ENCODE data around the gene EXOC3.

EXOC3 gene

DNA sequence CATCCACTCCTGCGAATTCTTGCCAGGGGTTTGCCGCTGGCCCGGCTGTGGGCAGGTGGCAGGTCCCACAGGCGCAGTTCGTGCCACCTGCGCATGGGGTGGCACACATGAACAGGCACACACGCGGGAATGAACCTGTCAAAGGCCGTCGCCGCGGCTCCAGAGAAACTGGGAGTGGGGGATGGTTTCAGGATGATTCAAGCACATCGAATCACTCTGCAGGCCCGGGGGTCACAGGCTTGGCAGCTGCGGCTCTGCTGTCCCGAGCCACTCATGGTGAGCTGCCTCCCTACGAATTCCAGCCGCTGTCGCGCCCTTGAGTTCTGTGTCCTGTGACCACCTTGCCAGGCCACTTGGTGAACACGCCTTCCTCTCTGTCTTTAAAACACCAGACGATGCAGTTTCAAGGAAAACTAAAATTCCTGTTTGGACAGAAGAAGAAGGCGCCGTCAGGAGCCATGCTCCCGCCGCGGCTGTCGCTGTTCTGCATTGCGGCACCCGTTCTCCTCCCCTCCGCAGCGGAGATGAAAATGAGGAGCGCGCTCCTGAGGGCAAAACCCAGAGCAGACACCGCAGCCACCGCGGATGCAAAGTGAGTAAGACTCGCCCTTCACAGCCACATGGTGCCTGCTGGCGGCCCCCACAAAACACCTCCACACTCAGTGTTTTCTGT is 15.4 kb upstream of the EXOC3 start:
- DNase-seq: no peak

DNA sequence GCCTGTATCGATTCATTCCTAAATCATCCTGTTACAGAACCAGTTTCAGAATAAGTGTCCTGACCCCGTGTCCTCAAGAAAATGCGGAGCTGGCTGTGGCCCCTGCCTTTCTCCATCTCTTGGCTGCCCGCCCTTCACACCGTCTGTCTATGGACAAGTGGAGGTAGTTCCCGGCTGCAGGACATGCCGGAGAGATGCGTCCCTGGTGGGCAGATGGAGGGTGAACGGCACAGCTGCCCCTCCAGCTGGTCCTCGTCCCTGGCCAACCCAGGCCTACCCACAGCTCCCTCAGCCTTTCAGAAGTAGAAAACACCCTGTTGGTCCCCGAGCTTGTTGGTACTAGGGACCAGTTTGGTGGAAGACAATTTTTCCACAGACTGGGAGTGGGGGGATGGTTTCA is 14.8 kb upstream of the EXOC3 start:
- DNase-seq: no peak

DNA sequence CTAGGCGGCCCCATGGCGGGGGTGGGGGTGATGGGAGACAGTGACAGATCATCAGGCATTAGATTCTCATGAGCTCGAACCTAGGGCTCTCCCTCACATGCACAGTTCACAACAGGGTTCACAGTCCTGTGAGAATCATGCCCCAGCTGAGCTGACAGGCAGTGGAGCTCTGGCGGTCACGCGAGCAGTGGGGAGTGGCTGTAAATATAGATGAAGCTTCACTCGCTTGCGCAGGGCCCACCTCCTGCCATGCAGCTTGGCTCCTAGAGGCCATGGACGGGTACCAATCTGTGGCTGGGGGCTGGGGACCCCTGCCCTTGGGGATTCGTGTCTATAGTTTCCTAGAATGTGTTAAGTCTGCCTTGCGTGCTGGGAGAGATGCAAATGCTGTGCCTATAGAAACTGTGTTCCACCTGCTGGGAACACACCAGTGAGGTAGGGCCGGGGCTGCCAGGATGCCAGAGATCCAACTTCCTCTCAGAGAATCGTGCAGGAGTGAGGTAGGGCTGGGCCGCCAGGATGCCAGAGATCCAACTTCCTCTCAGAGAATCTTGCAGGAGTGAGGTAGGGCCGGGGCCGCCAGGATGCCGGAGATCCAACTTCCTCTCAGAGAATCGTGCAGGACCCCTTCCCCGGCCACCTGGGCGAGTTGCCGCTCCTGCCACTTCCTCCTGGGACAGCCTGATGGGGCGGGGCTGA is 14.1 kb upstream of the EXOC3 start:
- DNase-seq: no peak

DNA sequence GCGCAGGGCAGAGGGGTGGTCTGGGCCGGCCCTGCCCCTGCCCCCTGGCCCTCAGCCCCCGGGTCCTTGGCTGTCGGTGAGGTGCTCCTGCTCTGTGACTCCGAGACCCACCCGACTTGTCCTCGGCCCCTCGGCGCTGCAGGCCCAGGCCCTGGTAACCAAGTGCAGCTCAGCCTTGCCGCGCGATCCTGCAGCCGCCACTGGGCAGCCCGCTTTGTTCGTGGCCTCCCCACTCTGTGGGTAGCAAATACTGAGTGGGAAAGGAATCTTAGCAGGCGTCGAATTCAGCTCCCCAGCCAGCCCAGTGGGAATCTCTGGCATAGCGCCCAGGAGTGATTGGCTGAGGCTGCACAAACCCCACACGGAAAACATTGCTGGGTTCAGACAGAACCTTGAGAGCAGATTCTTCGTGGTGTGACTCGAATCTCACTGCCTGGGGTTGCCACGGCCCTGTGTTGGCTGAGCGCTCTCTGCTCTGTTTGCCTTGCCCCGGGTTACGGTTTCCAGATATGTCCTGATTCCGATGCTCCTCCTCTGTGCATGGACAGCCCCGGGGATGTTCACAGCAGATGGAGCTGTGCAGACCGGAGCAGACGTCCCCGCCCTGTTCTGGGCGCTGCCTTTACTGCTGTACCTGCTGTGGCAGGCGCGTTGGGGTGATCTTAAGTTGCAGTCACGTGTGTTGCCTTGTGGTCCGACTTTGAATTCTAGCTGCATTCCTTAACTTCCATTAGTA is 13.4 kb upstream of the EXOC3 start:
- DNase-seq: no peak

DNA sequence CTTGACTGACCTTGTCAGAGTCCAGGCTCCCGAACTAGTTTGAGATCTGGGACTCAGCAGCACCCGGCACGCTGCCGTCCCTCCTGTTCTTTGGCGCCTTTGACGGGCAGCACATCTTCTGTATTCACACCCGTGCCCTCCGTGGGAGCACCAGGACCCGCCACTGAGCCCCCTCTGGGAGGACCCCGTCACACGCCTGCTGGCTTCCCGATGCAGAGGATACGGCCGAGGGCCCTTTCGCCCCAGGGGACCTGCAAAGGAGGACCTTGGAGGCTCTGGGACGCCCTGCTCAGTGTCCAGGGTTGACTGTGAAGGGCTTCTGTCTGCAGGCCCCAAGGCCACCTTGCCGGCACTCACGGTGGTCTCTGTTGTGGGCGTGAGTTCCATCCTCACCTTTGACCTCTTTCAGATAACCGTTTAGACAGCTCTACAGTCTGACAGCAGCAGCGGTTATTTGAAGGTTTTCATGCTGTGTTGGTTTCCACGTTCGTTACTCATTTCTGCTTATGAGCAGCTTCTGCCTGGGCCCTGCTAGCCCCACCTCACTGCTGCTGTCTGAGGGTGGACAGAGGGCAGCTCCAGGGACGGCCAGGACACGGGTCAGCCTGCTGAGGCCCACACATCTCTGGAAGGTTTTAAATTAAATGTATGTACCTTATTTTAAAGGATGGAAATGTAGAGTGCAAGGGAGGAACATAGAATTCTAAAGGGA is 12.6 kb upstream of the EXOC3 start:
- DNase-seq: no peak

DNA sequence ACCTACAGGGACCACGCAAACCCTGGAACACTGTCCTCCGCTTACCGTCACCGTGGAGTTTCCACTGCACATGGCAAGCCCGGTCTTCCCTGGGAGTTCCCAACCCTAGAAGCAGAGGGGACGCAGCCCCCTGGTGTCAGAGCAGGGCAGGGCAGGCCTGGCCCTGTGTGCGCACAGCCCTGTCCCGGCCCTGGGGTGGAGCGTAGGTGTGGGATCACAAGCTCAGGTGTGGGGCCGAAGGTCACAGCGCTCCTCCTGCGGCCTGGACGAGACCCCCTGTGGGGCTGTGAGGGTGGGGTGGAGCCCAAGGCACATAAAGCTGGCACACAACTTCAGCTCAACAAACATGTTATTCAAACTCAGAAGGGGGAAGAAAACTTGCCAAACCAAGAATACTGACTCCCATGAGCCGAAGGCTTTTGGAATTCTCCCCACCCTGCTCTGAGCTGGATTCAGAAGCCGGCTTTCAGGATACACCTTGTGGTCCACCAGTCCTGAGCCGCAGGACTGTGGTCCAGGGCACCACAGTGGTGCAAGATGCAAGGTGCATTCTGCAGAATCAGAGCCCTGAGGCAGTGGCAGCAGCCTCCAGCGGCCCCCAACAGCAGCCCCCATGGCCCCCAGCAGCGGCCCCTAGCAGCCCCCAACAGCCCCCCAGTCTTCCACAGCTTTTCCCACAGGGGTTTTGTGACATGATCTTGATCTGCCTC is 11.8 kb upstream of the EXOC3 start:
- DNase-seq: peak; percentile 71

DNA sequence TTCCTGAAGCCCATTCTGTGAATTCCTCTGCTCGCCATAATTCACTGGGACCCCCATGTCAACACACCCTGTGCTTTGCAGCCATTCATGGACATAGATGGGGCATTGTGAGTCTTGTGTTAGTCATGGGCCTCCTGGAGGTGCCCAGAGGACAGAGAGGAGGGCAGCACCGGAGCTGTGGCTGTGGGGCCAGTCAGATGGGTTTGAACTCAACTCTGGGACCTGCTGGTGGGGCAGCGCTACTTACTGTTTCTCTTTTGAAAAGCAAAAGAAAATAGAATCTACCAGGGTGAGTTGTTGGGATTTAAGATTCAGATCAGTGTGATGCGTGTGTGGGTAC is 11.3 kb upstream of the EXOC3 start:
- DNase-seq: no peak

DNA sequence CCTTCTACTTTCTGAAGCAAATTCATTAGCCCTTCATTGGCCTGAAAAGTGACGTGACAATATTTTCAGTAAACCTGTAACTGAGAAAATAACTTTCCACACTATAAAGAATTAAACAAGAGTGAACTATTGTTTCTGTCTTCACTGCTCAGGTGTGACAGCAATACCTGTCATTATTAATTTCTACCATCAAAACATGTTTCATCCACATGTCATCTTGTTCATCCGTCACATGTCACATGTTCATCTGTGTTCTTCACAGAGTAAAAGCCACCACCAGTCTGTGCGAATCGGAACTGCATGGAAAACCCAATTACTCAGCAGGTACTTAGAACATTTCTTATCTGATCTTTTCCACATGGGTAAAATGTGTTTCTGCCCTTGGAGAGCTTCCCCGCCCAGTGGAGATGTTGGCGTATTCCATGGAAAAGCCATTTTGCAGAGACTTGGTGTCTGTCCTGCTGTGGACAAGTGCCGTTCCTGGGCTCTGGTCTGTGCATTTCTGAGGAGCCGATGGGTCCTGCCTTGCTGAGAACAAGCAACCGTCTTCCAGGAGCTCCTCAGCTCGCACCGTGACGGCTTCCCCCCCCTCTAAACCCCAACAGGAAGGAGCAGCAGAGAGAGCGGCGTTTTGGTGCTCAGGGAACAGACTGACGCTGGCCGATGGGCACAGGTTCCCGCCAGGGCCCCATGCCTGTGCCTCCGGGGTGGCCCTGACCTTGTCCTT is 10.6 kb upstream of the EXOC3 start:
- no peak for DNase-seq

DNA sequence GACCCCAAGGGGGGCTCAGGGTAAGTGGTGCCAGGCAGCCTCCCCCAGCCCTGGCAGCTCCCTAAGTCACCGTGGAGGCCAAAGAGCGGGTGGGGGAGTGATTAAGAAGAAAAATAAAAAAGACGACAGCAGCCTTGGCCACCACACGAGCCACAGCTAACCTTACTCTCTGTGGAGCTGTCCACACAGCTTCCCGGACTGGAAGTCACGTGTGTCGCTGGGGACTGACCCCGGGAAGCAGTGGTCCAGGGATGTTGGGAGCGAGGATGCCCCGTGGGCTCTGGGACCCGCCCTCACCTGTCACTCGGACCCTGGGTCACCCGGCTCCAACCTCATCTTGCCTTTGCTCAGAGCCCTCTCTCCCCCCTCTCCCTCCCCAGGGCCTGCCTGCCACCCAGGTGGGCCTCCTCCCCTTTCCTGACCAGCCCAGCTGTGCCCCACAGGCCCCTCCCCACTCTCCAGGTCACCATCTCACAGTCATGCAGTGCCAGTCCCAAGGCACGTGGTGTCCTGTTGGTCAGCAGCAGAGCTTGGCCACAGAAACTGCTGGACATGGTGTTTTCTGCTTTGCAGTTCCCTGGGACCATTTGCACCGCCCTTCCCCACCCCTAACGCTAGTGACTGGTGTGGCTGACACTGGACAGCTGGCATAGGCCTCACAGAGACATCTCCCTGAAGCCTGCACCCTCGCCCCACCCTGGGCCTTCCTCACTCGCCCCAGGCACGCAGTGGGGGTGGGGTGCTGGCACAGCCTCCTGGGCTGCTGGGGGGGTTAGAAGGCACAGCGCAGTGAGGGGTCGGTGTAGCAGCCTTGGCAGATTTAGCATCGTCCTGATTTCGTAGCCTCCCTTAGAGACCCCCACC is 9.8 kb upstream of the EXOC3 start:
- no peak for DNase-seq

DNA sequence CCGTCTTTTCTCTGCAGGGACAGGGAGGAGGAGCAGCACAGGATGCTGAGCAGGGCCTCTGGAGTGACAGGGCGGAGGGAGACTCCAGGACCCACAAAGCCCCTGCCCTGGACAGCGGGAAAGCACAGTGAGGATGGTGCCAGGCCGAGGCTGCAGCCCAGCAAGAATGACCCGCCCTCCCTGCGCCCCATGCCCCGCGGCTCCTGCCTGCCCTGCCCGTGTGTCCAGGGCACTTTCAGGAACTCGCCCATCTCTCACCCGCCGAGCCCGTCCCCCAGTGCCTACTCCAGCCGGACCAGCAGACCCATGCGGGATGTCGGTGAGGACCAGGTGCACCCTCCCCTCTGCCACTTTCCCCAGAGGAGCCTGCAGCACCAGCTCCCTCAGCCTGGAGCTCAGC is 9.1 kb upstream of the EXOC3 start:
- no peak for DNase-seq

DNA sequence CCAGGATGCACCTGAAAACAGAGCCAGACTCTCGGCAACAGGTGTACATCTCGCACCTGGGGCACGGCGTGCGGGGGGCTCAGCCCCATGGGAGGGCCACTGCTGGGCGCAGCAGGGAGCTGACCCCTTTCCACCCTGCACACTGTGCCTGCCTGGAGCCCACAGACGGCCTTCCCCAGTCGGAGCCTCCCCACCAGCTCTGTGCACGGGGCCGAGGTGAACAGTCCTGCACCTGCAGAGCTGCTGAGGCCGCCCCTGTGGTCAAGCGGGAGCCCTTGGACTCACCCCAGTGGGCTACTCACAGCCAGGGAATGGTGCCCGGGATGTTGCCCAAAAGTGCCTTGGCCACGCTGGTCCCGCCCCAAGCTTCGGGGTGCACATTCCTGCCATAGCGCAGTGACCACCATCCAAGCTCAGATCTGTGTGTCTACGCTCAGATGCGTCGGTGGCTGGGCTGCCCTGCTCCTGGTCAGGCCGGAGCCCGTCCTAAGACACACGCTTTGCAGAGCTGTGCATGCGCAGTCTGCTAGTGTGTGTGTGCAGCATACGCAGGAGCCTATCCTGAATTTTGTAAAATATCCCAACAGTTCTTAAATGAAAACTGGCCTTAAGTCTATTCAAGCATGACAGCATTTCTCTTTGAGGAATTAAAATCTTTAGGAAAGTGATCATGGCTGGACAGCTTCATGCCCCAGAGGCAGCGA is 8.4 kb upstream of the EXOC3 start:
- no peak for DNase-seq

DNA sequence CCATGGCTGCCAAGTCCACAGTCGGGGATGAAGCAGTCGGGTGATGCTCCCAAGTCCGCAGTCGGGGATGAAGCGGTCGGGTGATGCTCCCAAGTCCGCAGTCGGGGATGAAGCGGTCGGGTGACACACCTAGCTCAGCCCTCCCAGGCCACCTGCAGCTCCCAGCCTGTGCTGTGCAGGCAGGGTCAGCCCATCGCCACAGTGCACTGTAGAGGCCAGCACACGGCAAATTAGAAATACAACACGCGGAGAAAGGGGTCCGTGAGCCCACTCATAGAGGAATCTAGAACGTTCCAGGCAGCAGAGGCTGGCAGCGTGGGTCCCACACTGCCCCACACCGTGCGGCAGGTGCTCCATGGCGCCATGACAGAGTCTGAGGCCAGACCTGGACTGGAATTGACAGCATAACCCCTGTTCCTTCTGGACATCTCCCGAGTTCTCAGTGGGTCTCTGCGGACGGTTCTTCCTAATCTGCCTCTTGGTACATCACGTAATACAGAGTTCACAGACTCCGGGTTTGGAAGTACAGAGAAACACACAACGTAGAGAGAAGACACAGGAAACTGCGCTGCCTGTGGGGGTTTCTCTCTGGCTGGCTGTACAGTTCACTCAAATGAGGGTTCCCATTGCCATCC is 7.7 kb upstream of the EXOC3 start:
- DNase-seq: no peak

DNA sequence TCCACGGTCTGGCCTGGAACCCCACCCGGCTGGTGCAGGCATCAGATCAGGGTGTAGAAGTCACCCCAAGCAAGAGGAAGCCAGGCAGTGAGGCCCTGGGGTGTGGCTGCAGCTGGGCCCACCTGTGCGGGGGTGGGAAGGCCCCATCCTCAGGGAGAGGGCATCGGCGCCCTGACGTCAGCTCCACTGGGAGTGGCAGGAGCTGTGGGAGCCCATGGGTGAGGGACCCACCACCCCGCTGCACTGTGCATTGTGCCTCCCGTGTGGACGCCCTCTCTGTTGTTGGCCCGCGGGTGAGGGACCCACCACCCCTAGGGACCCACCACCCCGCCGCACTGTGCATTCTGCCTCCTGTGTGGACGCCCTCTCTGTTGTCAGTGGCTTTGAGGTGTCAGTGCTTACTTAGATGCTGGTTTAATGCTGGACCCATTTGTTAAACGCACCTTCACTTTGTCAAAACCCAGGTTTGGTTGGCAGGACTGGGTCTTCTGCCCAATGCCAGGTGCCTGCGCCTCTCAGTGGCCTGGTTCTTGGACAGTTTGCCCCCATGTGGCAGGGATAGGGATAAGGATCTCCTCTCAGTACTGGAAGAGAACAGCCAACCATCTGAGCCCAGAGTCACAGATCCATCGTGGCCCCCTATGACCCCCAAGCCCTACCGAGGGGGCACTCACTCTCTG is 6.9 kb upstream of the EXOC3 start:
- no peak for DNase-seq

DNA sequence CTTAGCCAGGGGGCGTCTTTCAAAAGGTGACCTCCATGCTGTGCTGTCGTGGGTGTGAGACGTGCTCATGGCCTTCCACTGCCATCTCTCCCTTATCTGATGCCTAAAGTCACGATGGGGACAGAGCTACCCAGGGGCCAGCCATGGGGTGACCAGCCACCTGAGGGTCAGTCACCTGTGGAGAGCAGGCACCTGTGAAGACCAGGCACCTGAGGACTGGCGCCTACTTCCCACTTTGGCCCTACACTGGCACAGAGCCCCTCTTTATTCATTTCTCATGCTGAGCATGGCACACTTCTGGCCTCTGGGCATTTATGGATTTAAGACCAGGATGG is 6.4 kb upstream of the EXOC3 start:
- no peak for DNase-seq

DNA sequence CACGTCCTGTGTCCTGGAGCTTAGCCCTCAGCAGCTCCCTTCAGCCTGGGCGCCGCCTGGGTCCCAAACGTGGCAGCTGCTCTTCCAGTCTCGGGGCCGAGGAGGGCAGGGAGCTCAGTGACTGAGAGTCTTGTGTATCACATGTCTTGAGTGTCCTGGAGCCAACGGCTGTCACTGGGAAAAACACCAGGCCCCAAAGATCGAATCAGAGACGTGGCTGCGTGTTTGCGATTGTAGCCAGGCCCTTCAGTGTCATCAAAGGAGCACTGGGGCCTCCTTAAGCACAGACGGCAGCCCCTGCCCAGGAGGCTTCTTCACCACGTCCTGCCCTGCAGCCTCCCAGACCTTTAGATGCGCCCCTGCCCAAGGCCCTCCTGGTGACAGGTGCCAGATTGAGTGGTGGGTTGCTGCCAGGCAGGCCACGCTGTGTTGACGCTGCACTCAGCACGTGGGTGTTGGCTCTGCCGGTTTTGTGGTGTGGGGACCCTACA is 5.7 kb upstream of the EXOC3 start:
- DNase-seq: no peak

DNA sequence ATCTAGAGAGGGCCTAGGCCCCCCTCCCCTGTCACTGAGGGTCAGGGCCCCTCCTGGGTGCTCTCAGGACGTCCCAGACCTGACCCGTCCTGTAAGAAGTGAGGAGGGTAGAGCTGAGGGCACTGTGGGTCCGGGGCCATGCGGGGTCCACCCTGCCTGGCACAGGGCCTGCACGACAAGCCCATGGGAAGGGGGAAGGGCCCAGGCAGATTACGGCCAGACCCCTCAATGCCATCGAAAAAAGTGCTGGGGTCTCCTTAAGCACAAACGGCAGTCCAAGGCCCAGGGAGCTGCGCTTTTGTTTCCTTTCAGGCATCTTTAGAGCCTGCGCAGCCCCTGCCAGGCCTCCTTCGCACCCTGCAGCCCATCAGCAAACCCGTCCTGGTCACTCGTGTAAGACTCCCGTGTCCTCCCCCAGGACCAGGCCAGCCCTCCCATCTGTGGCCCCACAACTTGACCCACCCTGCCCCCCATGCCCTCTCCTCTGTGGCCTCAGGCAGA is 4.4 kb upstream of the EXOC3 start:
- DNase-seq: no peak

DNA sequence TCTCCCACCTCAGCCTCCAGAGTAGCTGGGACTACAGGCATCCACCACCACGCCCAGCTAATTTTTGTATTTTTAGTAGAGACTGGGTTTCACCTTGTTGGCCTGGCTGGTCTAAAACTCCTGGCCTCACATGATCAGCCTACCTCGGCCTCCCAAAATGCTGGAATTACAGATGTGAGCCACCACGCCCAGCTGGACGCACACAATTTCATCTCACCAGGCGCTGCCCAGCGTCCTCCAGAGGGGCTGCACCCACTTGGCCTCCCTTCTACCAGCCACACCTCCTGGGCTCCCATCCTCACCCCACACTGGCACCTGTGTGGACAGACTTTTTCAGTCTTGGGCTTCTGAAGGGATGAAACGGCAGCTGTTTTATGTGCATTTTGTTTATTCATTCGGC is 3.8 kb upstream of the EXOC3 start:
- DNase-seq: no peak

DNA sequence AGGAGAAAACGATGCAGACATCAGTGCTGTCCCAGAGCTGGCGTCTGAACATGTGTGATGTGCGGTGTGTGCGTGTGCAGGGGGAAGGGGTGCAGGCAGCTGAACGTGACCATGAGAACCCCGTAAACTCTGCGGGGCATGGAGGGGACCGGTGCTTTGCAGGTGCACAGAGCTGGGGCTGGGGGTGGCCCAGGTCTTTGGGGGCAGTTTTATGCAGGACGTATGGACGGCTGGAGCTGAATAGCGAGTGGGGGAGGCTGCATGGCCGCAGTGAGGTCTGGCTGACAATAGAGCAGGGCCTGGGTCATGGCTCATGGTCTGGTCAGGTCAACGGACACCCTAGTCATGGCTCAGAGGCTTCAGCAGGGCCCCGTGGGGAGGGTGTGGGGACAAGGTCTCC is 3.3 kb upstream of the EXOC3 start:
- DNase-seq: no peak

All from NCI-H146 (cell line).